Stimulated activated CD8-positive, alpha-beta memory T cell treated with anti-CD3 and anti-CD28 coated beads, Interleukin-7, amount 100 ng/mL, for 1 hour (primary cell): ENCODE data around the gene FTHL17.

Experiments
- DNase-seq, 2 donors: peaks; one replicate each; pipeline ENCODE4 v3.0.0-alpha.2; 2020; ENCODE audit warnings: low read depth in 2 of 2

FTHL17 gene

DNA sequence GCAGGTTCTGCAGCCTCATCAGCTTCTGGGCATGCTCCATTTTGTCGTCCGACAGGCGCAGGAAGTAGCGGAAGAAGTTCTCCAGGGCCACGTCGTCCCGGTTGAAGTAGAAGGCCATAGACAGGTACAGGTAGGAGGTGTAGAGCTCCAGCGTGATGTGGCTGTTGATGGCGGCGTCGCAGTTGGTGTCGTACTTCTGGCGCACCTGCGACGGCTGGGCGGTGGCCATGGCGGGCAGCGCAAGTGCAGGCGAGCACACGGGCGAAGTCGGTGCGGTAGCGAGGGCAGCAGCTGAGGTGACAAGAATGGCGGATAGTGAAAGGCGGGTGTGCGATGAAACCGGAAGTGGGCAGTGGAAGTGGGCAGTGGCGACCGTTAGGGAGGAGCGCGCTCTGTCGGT, at the start of gene FTHL17:
Gene FTHL17 (minus strand): TSS at position 317 of the 400 bp plus-strand sequence. CDS start 88 bp downstream, at position 229.
- no peak for DNase-seq

DNA sequence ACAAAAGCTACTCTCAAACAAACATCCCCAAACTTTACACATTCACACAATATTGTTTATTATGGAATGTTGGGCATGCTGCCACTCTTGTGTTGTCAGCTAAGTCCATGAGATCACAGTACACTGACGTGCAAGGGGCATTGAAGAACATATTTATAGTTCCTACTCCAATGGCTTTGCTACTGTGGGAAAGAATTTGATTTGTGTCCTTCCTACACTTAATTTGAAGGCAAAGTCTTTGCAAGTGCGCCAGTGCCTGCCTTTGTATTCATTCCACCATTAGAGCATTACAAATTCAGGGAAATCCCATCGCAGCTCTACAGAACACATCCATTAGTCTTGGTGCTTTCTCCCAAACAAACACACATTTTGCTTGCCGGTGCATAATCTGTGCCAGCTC, 45.4 kb upstream of the FTHL17 start:
- no peak for DNase-seq

DNA sequence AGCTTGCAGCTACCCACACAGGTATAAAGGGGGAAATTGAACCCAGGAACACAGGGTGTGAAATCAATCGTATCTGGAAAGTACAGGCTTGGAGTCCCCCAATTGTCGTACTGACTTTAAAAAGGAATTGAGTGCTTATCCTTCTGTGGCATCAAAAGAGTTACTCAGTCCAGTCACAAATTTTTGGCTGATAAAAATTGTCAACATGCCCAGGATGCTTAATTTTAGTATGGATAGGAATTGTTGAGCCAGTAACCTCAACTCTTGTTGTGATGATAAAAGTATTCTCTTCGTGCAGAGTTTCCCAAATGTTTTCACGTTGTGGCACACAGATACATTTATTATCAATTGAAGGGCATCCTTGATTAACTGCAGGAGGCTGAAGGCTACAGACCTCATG, 43.6 kb upstream of the FTHL17 start:
- DNase-seq, result no peak

DNA sequence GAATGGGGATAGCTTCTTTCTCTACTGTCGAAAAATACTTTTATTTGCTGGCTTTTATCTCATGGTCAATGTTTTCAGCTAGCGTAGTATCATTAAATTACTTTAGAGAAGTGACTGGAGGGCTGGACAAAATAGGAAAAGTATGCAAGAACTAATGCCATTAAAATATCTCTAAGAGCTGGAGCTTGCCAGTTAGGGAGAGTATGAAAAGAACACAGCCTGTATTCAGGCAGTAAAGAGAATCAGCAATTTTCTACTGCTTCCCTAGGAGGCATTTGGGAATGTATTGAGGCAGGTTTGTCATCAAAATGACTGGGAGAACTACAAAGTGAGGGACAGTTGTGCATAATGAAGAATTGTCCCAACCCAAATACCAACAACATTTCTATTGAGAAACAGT, 43.0 kb upstream of the FTHL17 start:
- DNase-seq, result no peak

DNA sequence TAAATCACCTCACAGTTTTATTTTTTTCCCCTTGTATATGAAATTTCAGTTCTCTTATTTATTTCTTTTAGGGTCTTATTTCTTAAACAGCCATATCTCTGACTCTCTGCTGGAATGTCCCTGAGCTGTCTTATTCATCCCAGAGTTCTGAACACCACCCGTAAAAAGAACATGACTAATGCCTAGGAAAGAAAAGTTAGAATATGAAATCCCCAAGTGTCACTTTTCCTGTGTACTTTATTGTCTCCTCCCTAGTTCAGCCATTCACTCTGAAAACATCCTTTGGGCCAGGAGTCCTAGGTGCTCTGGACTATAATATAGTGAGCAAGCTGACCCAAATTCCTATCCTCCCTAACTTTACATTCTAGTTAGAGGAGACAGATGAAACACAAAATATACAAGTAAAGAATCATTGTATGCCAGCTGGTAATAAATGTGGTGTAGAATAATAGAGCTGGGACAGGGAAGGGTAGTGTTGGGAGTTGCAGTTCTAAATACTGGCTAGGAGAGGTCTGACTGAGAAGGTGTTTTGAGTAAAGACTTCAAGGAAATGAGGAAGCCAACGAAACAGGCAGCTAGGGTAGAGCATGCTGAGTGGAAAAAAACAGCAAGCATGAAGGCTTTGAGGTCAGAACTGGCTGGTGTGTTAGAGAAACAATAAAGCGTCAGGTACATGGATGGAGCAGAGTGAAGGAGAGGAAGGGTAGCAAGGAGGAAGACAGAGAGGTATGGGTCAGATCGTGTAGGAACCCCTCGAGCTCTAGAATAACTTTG, 40.6 kb upstream of the FTHL17 start:
- no peak for DNase-seq

DNA sequence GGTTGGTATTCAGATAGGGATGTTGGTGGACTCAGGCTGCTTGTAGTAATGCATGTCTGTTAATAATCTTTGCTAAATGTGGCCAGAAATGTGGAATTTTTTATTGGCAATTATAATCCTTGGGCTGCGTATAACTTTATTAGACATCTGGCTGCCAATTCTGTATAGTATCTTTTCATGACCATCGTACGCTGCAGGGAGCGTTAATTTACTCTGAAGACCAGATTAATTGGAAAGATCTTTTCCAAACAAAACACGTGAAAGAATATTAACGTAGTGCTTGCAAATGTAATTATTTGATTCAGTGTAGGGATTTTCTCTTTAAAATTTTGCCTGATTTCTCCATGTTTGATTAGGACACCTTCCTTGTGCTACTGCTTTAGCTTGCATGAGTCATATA, 38.8 kb upstream of the FTHL17 start:
- no peak for DNase-seq

DNA sequence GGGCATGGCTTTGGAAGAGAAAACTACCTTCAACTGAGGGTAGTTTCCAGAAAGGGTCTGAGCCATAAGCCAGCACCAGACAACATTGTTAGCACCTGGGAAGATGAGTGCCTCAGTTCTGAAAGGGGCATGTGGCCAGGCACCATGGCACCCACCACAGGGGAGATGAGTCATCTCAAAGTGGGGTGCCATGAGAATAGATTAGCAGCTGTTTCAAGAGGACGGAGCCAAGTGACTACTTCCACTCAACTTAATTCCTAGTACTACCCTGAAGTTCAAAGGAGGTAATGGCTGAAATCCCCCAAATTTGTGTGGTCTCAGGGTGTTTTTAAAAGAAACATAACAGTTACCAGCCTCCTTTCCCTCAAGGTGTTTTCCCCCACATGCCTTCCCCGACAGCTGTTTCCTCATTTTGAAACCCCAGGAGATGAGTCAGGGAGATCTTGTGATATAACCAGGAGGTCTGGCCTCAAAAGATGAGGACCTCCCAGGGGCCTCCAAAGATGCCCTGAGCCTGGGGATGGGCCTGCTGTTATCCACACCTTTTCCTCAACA, 27.8 kb upstream of the FTHL17 start:
- no peak for DNase-seq

DNA sequence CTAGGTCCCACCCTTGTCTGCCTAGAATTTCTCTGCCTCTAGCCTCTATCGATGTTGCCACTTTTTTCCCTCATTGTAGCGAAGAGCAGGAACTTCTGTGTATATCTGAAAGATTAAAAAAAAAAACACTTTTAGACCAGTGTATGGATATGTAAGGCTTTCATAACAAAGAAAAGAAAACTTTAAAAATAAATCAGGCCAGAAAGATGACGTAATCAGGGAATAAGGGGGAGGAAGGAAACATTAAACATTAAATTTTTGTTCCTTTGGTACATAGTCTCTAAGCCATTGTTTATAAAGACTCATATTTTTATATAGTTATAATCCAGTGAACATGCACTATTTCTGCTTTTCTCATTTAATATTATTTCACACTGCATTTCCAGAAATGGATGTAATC, 26.2 kb upstream of the FTHL17 start:
- no peak for DNase-seq

DNA sequence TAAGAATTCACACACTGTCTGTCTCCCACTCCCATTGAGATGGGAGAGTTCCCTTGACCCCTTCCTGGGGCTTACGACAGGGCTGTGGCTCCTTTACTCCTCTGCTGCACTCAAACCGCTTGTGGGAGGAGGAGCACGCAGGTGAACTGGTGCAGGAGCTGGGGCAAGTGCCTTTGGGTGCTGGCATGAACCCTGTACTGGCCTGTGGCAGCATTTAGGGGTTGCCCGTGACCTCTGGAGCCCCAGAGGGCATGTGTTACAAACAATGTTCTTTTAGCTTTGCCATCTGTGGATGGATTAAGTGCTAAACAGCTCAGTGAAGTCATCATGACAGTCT, 21.8 kb upstream of the FTHL17 start:
- no peak for DNase-seq

DNA sequence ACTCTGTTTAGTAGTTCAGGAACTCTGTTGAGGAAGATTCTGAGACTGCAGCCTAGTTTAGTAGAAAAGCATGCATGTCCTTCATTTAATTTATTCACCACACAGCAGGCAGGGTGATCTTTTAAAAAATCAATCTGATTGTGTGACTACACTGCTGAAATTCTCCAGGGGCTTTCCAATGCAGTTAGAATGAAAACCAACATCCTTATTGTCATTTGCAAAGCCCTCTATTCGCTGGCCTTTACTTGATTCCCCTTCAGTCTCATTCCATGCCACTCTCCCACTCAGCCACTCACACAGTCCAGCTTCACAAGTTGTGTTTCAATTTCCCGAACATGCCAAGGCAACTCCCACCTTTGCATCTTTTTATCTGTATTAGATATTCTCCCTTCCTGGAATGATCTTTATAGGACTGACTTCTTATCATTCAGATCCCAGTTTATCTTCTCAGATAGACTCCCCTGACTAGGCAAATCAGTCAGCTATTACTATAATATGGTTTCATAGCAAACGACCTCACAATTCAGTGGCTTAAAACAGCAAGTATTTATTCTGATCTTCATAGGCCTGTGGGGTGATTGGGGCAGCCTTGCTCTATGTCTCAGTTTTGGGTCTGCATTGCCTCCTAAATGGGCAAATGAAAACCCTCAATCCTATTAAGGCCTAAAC, 21.3 kb upstream of the FTHL17 start:
- DNase-seq, result no peak

DNA sequence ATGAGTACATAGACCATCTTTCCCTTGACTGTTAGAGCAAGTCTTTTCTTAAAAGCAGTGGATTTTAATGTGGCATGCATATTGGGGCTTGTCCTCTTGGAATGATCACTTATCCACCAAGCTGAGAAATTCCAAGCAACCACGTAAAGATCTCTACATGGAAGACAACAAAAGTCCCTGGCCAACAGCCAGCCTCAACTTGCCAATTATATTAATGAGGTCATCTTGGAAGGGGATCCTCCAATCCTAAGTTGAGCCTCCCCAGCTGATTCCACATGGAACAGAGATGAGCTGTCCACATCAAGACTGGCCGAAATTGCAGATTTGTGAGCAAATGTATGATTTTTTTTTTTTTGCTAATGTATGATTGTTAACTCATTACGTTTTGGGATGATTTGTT, 20.6 kb upstream of the FTHL17 start:
- DNase-seq, result no peak

DNA sequence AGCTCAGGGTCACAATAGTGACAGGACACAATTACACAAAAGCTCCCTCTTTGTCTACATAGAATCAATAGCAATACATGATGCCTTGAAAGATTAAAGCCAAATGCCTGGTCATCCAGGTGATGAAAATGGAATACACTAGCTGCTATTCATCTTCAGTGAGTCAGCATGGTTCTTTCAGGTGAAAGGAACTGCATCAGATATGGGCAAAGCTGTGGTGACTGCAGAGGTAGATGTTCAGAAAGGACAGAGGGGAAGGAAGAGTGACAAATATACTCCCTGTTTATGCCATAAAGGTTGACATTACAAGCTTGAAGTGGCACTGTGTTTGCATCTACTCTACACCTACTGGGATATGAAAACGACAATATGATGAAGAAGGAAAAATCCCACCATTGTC, 20.0 kb upstream of the FTHL17 start:
- DNase-seq, result no peak

DNA sequence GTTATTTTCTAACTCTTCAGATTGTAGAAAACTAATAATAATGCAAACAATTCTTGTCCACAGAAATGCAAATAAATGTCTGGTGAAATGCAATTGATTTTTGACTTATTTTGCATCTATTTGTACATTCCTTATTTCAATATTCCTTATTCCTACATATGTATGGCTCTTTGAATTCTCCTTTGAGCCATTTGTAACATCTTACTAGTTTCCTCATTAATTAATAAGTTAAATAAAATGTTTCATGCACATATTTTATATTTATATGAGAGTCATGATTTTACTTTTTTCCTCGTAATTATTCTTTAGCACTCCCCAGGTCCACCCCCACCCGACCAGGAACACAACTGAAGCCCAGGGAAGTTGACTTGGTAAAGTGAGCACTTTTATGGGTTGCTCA, 2.7 kb upstream of the FTHL17 start:
- no peak for DNase-seq

DNA sequence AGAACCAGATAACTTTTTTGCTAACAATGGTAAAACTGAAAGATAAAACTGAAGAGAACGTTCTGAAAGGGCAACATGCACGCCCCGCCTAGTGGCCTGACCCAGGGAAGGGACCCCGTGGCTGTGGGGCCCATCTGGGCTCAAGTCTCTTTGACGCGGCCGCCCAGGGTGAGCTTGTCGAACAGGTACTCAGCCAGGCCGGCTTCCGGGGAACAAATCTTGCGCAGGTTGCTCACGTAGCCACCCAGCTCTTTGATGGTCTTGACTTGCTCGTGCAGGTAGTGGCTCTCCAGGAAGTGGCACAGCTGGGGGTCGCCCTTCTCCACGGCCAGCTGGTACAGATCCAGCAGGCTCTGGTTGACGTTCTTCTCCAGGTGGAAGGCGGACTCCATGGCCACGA, 579 bp downstream of the FTHL17 start:
- DNase-seq, result no peak

DNA sequence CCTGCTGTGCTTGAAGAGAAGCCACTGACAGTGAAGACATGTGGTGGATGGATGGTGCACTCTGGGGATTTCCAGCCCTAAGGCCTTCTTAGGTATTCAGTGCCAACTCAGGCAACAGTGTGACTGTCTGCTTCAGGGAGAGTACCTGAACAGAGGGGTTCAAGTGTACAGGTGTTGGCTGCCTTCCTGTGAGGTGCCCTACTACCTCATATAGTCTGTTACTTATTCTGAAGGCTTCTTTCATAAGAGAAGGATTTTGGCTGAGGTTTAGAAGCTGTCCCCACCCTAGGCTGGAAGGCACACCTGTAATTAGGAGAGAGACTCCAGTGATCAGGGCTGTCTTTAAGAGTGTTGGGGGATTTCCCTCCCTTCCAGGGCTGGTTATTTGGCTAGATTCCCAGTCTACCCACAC, 1.8 kb downstream of the FTHL17 start:
- no peak for DNase-seq

DNA sequence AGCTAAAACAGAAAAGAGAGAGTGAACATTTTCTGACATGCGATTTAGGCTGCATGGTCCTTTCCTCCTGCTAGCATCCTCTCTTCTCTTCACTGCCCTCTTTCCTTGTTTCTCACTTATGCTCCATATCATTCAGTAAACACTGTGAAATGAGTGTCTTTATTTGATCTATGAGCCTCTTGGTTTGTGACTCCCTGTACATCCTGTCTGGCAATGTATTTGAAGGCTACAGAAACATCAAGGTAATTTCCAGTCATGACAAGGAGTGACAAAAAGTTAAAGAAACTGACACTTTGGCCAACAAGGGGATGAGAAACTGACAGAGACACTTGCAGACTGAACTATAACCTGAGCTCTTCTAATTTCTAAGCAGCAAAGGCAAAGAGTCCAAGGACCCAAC, 8.7 kb downstream of the FTHL17 start:
- no peak for DNase-seq

DNA sequence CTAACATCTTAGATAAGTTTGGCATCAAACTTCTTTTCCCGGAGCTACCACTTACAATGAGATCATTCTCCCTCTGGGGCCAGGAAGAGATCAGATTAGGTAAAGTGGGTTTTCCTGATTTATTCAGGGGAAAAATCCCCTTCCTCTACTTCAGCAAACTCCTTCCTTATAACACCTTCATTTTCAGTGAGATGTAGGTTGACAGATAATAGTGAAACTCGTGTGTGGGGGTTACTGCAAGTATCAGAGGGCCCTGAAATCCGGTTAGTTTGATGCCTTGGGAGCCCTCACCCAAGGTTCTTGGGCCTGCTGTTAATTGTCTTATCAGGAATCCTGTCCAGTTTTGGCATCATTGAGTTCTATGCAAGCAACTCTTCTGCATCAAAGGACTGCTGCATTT, 10.8 kb downstream of the FTHL17 start:
- no peak for DNase-seq

DNA sequence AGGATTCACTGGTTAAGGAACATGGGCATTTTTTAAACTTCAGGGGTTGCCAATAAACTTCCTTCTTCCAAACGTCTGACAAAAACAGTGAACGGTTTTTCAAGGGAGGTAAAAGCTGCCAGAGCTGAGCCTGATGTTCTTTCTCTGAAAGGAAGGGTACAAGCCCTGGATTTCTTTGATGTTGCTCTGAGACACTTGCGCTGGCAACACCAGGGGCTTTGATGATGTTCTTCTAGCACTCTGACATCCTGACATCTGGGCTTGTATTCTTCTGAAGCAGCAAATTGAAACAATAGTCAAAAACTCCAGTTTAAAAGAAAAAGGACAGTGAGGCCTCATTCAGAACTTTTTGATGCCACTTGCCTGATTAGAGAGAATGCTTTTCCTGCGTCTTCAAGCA, 11.8 kb downstream of the FTHL17 start:
- DNase-seq, result no peak

DNA sequence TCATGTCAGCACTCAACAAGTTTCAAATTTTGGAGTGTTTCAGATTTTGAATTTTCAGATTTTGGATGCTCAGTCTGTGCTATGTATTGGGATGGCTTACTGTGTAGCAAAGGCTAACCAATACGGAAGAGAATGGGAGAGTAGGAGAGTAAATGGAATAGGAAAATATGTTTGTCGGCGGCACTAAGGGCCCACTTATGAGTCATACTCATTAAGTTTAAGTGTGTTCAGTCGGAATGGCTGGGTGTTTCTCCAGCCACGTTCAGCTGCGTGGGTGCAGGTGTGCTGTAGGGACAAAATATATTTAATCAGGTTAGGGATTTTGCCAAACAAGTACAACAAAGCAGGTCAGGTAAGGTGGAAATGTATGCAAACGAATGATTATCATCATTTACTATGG, 13.6 kb downstream of the FTHL17 start:
- DNase-seq, result no peak

DNA sequence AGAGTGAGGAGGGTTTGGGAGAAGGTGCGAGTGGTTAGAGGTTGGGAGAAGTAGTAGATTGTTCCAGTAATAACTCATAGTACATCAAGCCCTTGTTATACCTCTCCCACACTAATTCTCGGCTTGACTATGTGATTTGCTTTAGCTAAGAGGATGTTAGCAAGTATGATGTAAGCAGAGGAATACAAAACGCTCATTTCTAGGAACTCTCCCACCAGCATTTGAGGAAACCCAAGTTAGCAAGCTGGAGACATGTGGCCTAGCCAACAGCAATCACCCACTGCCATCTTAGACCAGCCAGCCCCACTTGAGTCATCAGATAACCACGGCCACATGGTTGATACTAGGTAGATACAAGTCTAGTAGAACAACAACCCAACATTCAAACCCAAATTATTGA, 14.2 kb downstream of the FTHL17 start:
- DNase-seq, result no peak

DNA sequence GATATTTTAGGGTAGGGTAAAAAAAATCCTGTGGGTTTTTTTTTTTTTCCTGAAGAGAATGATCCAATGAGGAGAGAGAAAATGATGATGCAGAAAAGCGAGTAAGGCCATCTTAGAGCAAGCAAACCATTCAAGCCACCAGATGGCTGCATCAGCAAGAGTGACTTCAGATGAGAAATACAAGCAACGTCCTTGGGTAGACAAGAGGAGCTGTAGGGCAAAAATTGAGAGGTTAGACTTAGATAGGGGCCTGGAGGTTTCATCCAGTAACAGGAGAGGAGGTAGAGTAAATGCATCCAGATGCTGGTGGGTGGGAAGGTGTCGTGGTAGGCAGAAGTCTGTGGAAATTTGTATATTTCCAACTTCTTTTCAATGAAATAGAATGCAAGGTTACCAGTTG, 14.6 kb downstream of the FTHL17 start:
- DNase-seq, result no peak

DNA sequence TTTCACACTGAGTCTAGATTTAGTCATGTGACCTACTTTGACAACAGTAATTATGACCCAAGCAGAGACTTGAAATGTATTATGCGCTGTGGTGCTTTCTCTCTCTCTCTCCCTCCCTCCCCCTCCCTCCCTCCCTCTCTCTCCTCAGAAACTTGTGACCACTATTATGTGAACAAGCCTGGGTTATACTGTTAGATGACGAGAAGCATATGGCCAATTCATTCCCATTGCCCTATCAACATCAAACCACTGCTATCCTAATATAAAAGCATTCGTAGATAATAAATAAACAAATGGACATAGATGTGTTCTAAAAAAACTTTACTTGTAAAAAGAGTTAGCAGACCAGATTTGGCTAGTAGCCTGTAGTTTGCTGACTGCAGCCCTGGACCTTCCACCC, 18.2 kb downstream of the FTHL17 start:
- no peak for DNase-seq

DNA sequence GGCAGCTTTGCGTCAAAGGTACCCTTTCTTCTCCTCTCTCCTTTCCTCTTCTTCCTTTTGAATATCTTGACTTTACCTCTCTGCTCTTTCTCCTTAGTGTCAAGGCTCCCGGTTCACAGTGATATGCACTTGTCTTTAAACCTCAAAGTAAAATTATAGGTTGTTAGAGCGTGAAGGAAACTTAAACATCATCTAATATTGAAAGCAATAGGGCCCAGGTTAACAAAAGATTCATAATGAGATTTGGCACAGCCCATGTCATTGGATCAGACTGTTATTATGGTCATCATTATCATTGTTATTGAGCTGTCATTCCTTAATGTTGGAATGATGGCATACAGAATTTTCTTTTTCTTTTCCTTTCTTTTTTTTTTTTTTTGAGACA, 32.5 kb downstream of the FTHL17 start:
- no peak for DNase-seq
